Dedifferentiated amniotic fluid mesenchymal stem cell (primary cell): ENCODE results near the gene KISS1R.
"Not testable (repeated sequence)": the region's sequence is repeated elsewhere in the genome, so short reads cannot be mapped to it uniquely, and the experiment has no call there.

Experiments
- DNase-seq: peaks from one replicate; pipeline ENCODE4 v3.0.0-alpha.2; 2016; ENCODE audit errors: extremely low spot score

Gene KISS1R

DNA sequence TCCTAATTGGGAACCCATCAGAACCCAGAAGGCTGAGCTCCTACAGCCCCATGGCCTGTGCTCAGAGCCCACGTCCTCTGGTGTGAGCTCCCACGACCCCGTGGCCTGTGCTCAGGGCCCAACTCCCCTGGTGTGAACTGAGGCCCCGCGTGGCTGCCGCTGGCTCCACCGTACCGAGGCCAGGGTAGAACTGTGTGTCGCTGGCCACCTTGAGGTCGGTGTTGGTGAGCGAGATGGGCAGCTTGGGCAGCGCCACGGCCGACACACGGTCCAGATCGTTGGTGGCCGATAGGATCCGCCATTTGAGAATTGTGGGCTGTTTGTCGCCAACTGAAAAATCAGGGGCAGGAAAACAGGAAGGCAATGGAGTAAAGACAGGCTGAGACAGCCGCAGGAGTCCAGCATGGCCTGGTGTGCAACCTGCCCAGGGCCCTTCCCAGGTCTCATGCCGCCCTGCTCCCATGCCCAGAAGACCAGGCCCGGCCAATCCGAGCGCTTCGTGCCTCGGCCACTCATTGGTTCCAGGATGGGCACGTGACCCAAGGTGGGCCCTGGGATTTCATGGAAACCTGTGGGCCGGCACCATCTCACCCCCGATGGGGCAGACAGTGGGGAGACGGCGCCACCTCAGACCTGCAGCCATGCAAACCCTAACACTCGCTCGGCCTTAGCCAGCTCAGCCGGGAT lies 35.6 kb upstream of the KISS1R start:
- no peak for DNase-seq

DNA sequence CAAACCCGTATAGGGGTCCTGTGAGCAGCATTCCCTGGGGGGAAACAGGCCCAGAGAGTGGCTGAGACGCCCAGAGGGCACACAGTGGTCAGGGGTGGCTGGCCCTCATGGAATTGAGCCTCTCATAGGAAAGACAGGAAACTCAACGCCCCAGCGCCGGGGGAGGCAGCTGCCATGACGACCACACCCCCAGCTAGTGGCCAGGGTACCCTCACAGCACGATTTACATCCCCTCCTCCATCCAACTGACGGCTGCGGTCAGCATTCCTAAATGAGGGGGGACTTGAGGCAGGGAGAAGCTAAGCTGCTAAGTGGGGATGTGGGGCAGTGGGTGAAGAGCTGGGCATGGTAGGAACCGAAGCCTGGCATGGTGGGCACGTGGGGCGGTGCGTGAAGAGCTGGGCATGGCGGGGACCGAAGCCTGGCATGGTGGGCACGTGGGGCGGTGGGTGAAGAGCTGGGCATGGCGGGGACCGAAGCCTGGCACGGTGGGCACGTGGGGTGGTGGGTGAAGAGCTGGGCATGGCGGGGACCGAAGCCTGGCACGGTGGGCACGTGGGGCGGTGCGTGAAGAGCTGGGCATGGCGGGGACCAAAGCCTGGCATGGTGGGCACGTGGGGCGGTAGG lies 34.1 kb upstream of the KISS1R start:
- no peak for DNase-seq

DNA sequence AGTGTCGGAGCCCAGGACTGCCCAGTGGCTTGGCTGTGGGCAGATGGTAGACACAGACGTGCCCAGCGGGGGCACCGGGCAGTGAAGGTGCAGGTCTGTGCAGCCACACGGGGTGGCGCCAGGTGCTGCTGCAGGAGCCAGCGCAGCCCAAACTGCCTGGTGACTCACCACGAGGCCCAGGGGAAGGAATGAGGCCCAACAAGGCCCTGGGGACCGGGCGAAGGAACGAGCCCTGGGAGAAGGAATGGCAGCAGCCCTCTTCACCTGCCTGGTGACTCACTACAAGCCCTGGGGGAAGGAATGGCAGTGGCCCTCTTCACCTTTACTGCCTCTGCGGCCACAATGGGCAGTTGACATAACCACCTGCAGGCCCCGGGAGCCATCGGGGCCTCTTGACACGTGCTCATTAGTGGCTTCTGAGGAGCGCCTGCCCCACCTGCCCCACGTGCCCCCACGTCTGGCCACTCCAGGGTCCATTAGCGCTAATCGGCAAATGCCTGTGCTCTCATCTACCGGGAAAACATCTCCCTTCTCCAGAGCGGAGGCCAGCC lies 33.4 kb upstream of the KISS1R start:
- DNase-seq = no peak

DNA sequence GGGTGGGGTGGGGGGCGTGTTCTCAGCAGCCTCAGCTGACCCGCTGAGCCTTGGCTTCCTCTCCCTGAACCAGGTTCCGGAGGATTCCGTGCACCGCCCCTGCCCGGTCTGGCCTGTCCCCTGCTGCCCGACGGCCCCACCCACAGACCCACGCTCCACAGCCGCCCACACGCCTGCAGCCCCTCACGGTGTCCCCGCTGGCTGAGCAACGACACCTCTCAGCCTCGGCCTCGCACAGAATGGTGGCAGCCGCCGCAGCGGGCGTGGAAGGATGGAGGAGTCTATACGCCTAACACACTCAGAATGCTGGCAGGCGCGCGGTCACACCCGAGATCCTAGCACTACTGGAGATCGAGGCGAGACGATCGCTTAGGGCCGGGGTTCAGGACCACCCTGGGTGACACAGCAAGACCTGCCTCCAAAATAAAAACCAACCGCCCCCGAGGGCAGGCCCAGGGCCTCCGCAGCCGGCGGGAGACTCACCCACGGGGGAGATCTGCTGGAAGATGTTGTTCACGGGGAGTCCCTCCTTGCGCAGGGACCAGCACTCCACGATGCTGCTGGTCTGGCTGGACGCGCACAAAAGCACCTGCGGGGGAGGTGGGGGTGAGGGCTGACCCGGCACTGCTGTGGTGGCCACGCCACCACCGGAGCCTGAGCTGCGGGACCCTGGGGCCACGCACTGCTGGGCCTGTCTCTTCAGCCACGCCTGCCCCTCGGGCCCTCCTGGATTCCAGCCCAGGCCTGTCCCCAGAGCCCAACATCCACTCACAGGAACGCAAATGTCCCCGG lies 32.5 kb upstream of the KISS1R start:
- DNase-seq = no peak

DNA sequence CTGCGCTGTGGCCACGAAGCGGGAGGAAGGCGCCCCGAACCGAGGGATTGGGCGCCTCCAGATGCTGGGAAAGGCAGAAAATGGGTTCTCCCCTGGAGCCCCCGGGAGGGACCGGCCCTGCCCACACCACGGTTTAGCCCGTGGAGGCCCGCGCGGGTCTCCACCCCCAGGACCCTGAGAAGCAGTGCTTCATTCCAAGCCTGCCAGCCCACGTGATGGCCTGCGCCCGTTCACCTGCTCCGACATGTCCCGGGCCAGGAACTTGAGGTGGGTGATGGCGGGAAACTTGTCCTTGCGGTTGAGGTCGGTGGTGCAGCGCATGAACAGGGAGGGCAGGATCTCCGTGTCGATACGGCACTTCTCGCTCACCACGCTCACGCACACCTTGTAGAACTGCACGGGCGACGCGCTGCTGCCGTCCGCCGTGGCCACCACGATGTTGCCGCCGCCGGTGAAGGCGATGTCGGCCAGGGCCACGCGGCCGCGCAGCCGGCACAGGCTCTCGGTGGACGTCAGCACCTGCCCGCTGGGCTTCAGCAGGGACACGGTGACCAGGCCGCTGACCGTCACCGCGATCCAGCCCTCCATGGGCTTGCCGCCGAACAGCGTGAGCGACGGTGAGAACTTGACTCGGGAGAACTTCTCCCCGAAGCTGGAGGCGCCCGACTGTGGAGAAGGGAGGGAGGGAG lies 31.5 kb upstream of the KISS1R start:
- no peak for DNase-seq

DNA sequence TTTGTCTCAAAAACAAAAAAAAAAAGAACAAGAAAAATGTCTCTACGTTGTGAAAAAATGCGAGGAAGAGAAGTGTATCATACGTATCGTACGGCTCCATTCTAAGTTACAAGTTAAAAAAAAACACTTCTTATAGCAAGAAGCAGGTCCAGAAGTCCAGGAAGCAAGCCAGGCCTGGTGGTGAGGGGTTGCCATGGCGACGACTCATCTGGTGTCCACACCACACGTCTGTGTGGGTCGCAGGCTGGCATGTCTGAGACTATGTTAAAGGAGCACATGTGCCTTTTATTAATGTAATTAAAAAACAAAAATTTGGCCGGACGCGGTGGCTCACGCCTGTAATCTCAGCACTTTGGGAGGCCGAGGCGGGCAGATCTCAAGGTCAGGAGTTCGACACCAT lies 30.1 kb upstream of the KISS1R start:
- no peak for DNase-seq

DNA sequence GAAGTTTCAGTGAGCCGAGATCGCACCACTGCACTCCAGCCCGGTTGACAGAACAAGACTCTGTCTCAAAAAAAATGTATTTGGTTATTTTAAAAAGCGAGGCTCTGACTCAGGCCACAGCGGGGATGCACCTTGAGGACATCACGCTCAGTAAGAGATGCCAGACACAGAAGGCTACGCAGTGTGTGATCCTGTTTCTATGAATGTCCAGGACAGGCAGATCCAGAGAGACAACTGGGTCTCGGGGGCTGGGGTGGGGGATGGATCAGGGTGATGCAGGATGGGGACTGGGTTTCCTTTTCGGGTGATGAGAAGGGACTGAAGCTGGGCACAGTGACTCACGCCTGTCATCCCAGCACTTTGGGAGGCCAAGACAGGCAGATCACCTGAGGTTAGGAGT lies 29.5 kb upstream of the KISS1R start:
- DNase-seq = no peak

DNA sequence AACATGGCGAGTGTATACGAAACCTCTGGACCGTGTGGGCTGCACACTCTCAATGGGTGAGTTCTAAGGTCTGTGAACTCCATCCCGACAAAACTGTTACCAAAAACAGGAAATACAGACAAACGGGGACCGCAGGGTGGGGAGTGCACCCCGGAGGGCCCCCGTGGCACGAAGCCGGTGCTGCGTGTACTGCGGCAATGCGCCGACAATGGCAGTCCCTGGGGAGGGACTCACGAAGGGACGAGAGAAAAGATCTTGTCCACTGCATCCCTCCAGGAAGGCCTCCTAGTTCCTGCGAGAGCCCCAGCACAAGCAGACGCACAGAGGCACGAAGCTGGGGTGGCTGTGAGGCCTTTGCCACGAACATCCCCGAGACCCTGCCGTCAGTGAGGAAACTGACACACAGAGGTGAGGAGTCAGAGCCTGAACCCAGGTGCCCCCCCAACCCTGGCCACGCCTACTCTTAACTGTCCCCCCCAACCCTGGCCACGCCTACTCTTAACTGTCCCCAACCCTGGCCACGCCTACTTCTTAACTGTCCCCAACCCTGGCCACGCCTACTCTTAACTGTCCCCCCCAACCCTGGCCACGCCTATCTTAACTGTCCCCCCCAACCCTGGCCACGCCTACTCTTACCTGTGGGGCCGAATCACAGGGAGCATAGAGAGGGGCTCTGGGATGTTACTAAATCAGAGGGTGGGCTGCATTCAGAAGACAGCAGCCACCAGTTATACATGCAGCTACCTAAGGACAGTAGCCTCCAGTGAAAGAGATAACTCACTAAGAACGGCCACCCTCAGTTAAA lies 28.4 kb upstream of the KISS1R start:
- no peak for DNase-seq

DNA sequence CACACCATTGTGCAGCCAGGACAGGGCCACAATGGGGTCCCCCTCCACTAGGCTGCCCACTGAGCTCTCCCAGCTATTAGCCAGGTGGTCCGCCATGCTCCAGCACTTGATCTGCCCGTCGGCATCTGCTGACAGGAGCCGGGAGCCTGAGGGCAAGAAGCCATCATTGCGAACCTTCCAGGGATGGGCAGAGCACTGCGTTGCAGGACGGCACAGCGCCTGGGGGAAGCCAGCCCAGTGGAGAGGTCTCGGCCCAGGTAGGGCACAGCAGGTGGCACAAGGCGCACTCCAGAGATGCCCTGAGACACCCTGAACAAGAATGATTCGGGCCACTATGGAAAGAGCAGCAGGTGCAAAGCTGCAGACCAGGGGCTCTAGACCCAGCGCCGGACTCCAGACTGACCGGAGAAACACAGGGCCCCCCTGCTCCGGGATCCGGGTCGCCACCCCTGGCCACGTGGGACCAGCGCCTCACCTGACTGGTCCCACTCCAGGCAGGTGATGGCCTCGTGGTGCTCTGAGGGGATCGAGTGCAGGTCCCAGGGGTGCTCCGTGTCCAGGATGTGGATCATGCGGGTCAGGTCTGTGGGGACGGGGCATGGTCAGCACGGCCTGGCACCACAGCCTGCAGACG lies 27.4 kb upstream of the KISS1R start:
- DNase-seq = no peak

DNA sequence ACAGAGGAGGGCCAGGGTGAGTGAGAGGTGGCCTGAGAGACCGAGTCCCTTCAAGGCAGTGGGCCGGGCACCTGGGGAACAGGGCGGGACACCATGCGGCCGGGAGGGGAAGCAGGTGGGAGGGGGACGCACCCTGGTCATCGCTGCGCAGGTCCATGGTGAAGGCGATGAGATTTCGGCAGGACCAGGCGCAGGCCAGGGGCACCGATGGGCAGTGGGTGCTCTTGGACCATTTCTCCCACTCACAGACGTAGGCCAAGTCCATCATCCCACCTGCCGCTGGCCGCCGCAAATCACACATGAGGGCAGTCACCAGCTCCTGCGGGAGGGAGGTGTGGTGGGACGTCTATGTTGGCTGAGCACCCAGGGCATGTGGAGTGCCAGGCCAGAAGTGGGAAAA lies 26.3 kb upstream of the KISS1R start:
- no peak for DNase-seq

DNA sequence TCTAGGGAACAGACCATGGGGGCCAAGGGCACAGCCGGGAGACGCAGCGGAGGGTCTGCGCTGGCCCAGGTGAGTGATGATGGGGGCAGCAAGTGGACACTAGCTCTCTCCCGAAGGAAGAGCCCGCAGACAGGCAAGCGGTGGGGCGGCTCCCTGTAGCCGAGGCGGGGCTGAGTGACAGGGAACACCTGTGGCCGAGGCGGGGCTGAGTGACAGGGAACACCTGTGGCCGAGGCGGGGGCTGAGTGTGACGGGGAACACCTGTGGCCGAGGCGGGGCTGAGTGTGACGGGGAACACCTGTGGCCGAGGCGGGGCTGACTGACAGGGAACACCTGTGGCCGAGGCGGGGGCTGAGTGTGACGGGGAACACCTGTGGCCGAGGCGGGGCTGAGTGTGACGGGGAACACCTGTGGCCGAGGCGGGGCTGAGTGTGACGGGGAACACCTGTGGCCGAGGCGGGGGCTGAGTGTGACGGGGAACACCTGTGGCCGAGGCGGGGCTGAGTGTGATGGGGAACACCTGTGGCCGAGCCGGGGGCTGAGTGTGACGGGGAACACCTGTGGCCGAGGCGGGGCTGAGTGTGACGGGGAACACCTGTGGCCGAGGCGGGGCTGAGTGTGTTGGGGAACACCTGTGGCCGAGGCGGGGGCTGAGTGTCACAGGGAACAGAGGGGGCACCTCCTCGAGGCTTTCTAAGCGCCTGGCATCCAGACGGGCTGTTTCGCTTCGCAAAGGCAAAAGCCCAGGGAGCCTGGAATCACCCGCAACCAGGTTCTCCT lies 25.5 kb upstream of the KISS1R start:
- DNase-seq = not testable (repeated sequence)

DNA sequence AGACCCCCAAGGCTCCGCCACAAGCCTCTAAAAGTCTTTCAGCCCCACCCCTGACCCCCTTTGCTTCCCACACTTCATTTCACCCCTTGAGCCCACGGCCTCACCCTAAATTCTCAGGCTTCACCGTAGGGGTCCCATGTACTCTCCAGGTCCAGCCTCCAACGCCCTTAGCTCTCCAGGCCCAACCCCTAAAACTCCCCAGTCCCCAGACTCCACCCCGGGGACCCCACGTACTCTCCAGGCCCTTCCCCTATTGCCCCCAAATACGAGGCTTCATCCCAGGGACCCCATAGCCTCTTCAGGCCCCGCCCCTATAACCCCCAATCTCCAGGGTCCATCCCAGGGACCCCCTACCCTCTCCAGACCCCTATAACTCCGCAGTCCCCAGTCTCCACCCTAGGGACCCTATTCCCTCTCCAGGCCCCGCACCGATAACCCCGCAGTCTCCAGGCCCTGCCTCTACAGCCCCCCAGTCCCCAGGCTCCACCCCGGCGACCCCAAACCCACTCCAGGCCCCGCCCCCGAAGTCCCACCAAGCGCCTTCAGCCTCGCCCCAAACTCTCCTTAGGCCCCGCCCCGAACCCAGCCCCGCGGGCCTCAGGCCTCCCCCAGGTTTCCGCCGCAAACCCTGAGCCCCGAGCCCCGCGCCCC lies 24.8 kb upstream of the KISS1R start:
- DNase-seq = no peak

DNA sequence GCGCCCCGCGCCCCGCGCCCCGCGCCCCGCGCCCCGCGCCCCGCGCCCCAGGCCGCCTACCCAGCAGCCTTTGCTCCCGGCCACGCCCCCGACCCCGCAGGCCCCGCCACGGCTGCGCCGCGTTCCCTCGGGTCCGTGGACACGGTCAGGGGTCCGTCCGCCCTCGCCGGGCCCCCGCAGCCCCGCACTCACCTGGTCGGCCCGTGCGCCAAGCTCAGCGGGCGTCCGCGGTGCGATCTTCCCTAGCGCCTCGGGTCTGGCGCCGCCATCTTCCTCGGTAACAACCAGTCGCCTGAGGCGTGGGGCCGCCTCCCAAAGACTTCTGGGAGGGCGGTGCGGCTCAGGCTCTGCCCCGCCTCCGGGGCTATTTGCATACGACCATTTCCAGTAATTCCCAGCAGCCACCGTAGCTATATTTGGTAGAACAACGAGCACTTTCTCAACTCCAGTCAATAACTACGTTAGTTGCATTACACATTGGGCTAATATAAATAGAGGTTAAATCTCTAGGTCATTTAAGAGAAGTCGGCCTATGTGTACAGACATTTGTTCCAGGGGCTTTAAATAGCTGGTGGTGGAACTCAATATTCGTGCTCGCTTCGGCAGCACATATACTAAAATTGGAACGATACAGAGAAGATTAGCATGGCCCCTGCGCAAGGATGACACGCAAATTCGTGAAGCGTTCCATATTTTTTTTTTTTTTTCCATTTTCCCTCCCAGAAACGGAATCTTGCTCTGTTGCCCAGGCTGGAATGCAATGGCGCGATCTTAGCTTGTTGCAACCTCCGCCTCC lies 24.0 kb upstream of the KISS1R start, which contains the start of the genes MED16 and RNU6-9:
Gene MED16 (minus strand): TSS at position 294 of the 796 bp plus-strand sequence. CDS start 2,056 bp downstream, outside the sequence.
Gene RNU6-9 (plus strand): TSS at position 591 of the 796 bp plus-strand sequence.
- peak; percentile 92 for DNase-seq

DNA sequence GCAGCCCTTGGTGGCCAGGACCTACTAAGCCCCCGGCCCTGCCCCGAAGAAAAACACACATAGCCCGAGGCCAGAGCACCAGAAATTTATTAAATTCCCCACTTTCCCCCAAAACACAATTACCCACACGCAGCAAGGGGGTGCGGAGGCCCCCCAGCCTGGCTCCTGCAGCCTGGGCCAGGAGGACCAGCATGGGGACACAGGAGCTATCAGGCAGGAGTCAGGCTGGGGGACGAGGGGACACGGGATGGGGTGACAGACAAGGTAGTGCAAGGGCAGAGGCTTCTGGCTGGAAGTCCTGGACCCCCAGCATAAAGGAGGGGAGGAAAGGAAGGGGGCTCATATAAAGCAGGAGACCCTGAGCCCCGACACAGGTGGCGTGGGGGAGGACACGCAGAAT lies 20.7 kb upstream of the KISS1R start:
- DNase-seq = no peak

DNA sequence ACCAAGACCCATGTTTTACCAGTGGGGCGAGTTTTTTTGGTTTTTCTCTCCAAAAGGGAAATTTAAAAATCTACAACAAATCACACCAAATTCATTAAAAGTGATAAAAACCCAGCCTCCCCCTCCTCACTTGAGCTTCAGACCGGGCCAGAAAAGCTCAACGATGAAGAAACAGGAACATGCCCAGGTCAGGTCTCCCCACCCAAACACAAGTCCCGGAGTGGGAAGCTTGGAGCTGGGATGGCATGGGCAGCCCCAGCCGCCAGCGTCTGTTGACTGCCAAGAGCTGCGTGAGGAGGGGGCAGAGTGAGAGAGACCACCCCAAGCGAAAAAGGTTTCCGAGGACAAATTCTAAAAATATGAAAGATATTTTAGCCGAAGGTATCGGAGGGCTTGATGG lies 20.1 kb upstream of the KISS1R start:
- no peak for DNase-seq

DNA sequence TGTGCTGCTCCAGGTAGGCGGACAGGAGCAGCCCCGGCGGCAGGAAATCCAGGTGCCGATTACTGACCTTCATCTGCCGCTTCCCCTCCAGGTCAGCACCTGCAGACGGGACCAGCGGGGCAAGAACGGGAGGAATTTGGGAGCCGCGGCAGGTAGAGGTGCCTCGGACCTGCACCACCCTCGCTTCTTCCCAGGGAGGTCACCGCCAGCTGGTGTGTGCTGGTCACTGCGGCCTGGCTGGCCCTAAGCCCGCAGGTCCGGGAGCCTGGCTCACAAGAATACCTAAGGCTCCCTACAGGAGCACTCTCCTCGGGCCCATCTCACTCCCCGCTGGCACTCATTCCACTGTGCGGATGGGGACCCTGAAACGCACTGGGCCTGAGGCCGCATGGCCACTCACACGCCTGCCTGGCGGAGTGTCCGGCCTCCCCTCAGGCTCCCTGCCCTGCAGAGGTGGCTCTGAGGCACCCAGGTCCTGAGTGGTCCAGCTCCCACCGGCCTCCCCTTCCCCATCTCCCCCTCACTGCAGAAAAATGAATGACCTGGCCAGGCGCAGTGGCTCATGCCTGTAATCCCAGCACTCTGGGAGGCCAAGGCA lies 19.6 kb upstream of the KISS1R start:
- no peak for DNase-seq

DNA sequence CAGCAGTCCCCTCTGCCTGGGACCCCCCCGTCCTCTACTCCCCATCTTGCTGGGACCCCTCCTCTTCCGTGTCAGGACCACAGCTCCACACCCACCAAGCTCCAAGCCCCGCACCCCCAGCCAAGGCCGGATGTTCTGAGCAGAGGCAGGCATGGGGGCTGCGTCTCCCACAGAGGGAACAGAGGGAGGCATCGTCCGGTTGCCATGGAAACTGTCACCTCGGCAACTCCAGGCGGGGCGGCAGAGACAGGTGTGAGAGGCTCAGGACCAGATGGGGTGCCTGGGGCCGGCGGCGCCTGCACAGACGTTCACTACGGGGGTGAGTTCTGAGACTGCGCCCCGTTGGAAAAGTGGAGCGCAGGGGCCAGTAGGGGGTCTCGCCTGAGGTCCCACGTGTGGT lies 18.5 kb upstream of the KISS1R start:
- DNase-seq = no peak
